HepG2 (cell line): ENCODE results near the gene ATP9A. TPM values are rescaled to one million over a fixed set of nuclear protein-coding genes. Genes with fewer than 3 reads are reported as not detected.

Source experiments
- CBX2 ChIP-seq, 2 experiments: fragments of 200-600 bp in 1 of 2; sonication (generic); formaldehyde crosslinking in 1 of 2; IDR thresholded peaks; 2 replicates each; pipeline versions ENCODE4 v1.7.0 to v1.8.1; 2018 to 2022; ENCODE audit warnings: low read depth in 2 of 2, low read length in 1 of 2, mild to moderate bottlenecking in 1 of 2, missing genetic modification reagents in 1 of 2
- GMEB2 ChIP-seq: IDR thresholded peaks from 2 replicates; pipeline ENCODE4 v1.6.1; 2016; ENCODE audit warnings: missing biosample characterization, missing genetic modification reagents, low read depth
- KDM4B ChIP-seq: sonication (generic); formaldehyde crosslinking; IDR thresholded peaks from 2 replicates; pipeline ENCODE4 v1.4.0; 2020; ENCODE audit warnings: missing genetic modification reagents
- MEIS1 ChIP-seq: sonication (generic); formaldehyde crosslinking; IDR thresholded peaks from 2 replicates; pipeline ENCODE4 v1.9.0; 2021; ENCODE audit warnings: mild to moderate bottlenecking, missing genetic modification reagents, moderate library complexity, borderline replicate concordance
- NCOA1 ChIP-seq: sonication (generic); formaldehyde crosslinking; IDR thresholded peaks from 2 replicates; pipeline ENCODE4 v1.9.0; 2021; ENCODE audit warnings: missing genetic modification reagents
- NR3C1 ChIP-seq: sonication (generic); formaldehyde crosslinking; IDR thresholded peaks from 2 replicates; pipeline ENCODE4 v1.4.0; 2020; ENCODE audit warnings: missing genetic modification reagents
- RORA ChIP-seq: sonication (generic); formaldehyde crosslinking; IDR thresholded peaks from 2 replicates; pipeline ENCODE4 v1.5.0; 2020; ENCODE audit warnings: mild to moderate bottlenecking, missing genetic modification reagents, moderate library complexity
- STAG1 ChIP-seq: sonication (generic); formaldehyde crosslinking; IDR thresholded peaks from 2 replicates; pipeline ENCODE4 v1.4.0; 2020; ENCODE audit warnings: missing genetic modification reagents
- TCF7 ChIP-seq: sonication (generic); IDR thresholded peaks from 2 replicates; pipeline ENCODE4 v1.6.1; 2016; ENCODE audit warnings: antibody characterized with exemption, low read depth
- YY1 ChIP-seq: IDR thresholded peaks from 2 replicates; pipeline ENCODE4 v1.6.1; 2011; ENCODE audit warnings: low read length, low read depth, moderate library complexity, mild to moderate bottlenecking; ENCODE audit not compliant: insufficient read depth, insufficient replicate concordance
- ZBTB26 ChIP-seq: IDR thresholded peaks from 2 replicates; pipeline ENCODE4 v1.6.1; 2016; ENCODE audit warnings: missing compliant biosample characterization, missing genetic modification reagents, borderline replicate concordance
- ZNF143 ChIP-seq: sonication (generic); formaldehyde crosslinking; IDR thresholded peaks from 2 replicates; pipeline ENCODE4 v1.4.0; 2020; ENCODE audit warnings: missing genetic modification reagents
- ZNF20 ChIP-seq: sonication (generic); formaldehyde crosslinking; IDR thresholded peaks from 2 replicates; pipeline ENCODE4 v1.4.0; 2020; ENCODE audit warnings: mild to moderate bottlenecking, moderate library complexity, missing genetic modification reagents
- ZNF282 ChIP-seq: fragments of 450-650 bp; IDR thresholded peaks from 2 replicates; pipeline ENCODE4 v1.6.1; 2018; ENCODE audit not compliant: partially characterized antibody
- ZNF318 ChIP-seq: sonication (generic); formaldehyde crosslinking; IDR thresholded peaks from 2 replicates; pipeline ENCODE4 v1.4.0; 2020; ENCODE audit warnings: mild to moderate bottlenecking, missing genetic modification reagents
- ZNF552 ChIP-seq: sonication (generic); formaldehyde crosslinking; IDR thresholded peaks from 2 replicates; pipeline ENCODE4 v1.9.0; 2022; ENCODE audit warnings: missing genetic modification reagents, mild to moderate bottlenecking, borderline replicate concordance
- ZNF570 ChIP-seq: sonication (generic); formaldehyde crosslinking; IDR thresholded peaks from 2 replicates; pipeline ENCODE4 v1.4.0; 2020; ENCODE audit warnings: mild to moderate bottlenecking, missing genetic modification reagents, borderline replicate concordance
- ZSCAN30 ChIP-seq: sonication (generic); formaldehyde crosslinking; IDR thresholded peaks from 2 replicates; pipeline ENCODE4 v1.5.0; 2020; ENCODE audit warnings: mild to moderate bottlenecking, missing genetic modification reagents
- polyA plus RNA-seq, 8 experiments: library from polyadenylated mRNA; depleted of rRNA in 3 of 8; stranded (reverse) in 7 of 8; unstranded in 1 of 8; fragments of >200 nt; fragmentation: Illumina TruSeq in 4 of 8; extraction: Trizol in 4 of 8; gene quantifications; 2 replicates each; pipeline versions ENCODE4 v1.2.1 to v1.2.3, GENCODE V29; 2011 to 2016; ENCODE audit warnings: low read depth in 4 of 8, missing spikeins in 1 of 8, mixed read lengths in 1 of 8; ENCODE audit not compliant: insufficient read depth in 1 of 8
- total RNA-seq, 5 experiments: library from RNA; depleted of rRNA; stranded (reverse); fragments of >200 nt; fragmentation: Illumina TruSeq; extraction: Trizol; gene quantifications; 2 replicates each; pipeline ENCODE4 v1.2.3, GENCODE V29; 2016; ENCODE audit warnings: low read depth in 1 of 5

Gene ATP9A
- total and polyA plus RNA-seq, 2 of the 13 experiments (the other 11 are each of a cell fraction or from before 2014, with no cell fraction given), result 11.8 to 18.5 TPM

GRCh38 chr20:51800060-51800871 lies 32.1 kb upstream of the ATP9A start (continued):
- TF ChIP-seq STAG1 (CRISPR knock-in tag) (peak; percentile 92), ZNF282 (no peak), NR3C1 (no peak), CBX2 (IDR thresholded peaks at IDR 0.05; ENCODE audit: low read depth, low read length) (no peak), CBX2 (CRISPR knock-in tag; IDR thresholded peaks at IDR 0.05; ENCODE audit: low read depth) (0 out of 2 replicates have a peak, but pooled peaks have one; percentile 74), TCF7 (no peak), ZNF143 (CRISPR knock-in tag) (no peak), YY1 (peak; percentile 49), ZSCAN30 (0 out of 2 replicates have a peak, but pooled peaks have one; percentile 59), GMEB2 (CRISPR knock-in tag) (no peak), RORA (CRISPR knock-in tag) (no peak), ZNF20 (no peak), MEIS1 (CRISPR knock-in tag) (peak; percentile 44; the same call in 1 of the 2 replicates), ZNF570 (CRISPR knock-in tag) (no peak), ZNF318 (CRISPR knock-in tag) (no peak), ZNF552 (CRISPR knock-in tag) (no peak), KDM4B (CRISPR knock-in tag) (peak; percentile 14; the same call in 1 of the 2 replicates), ZBTB26 (CRISPR knock-in tag) (peak; percentile 87), NCOA1 (CRISPR knock-in tag) (no peak)
